Right cardiac atrium (tissue), 5 donors: Measurements from ENCODE around the gene TAX1BP3. TPM values are rescaled to one million over a fixed set of nuclear protein-coding genes. Genes with fewer than 3 reads are reported as not detected.
A peak's percentile ranks its signal among the peaks of the same experiment; 100 is the strongest.

ENCODE experiments used
- ATAC-seq, 2 donors: fragments of 200-7000 bp; cut with Tn5 transposase; one replicate each; pipeline versions ENCODE4 v1.8.0 to v1.9.1; 2020; ENCODE audit warnings: moderate library complexity in 2 of 2, mild to moderate bottlenecking in 1 of 2
- DNase-seq, 3 donors: peaks; one replicate each; pipeline ENCODE4 v3.0.0-alpha.2; 2020
- H3K27ac ChIP-seq: one replicate; pipeline ENCODE4 v1.5.1; 2013; ENCODE audit warnings: mild to moderate bottlenecking, low read length, control low read depth, moderate library complexity
- H3K27me3 ChIP-seq: one replicate; pipeline ENCODE4 v1.6.1; 2013; ENCODE audit not compliant: control insufficient read depth, insufficient read depth
- H3K4me1 ChIP-seq: one replicate; pipeline ENCODE4 v1.6.1; 2013; ENCODE audit warnings: low read length; ENCODE audit not compliant: control insufficient read depth, insufficient read depth
- H3K4me3 ChIP-seq: one replicate; pipeline ENCODE4 v1.5.1; 2013; ENCODE audit warnings: low read length, control low read depth
- H3K9me3 ChIP-seq: one replicate; pipeline ENCODE4 v1.6.1; 2013; ENCODE audit warnings: low read length; ENCODE audit not compliant: control insufficient read depth
- WGBS: extraction: QIAGEN DNeasy Blood & Tissue Kit; methylation state at CpG from one replicate; pipeline ENCODE4 v1.1.7; 2013; 5-methylcytosine and 5-hydroxymethylcytosine counted together
- intact Hi-C, 4 donors: fragments of 100-400 bp; cut with DNase I; formaldehyde crosslinking; loops; one replicate each; pipeline versions ENCODE4 v1.11.0 to v1.14.0; 2022 to 2023
- polyA plus RNA-seq: library from polyadenylated mRNA; stranded (reverse); fragments of 200-250 nt; gene quantifications from one replicate; pipeline ENCODE4 v1.2.3, GENCODE V29; 2013
- total RNA-seq, 4 donors: library from RNA; stranded (reverse); fragmentation: NEBNext Ultra II Directional; extraction: Animal tissue kit (Norgen Biotek cat#: 25700); gene quantifications; one replicate each; pipeline ENCODE4 v1.2.1, GENCODE V29; 2021
- donor health status: healthy with polysubstance abuse.
- donor health status: DM: no; HTN: yes; CAD: no.
- donor health status: DM: no; HTN: no; CAD: no.
- donor health status: DM: no; HTN: yes; CAD: no; lungs with severe emphysema.
- donor health status: DM: yes; HTN: yes; CAD: no.

Gene TAX1BP3
- total and polyA plus RNA-seq, 5 donors = 156 to 248 (median 184) TPM

GRCh38 chr17:3657874-3658783, 10.2 kb downstream of the TAX1BP3 start:
- H3K4me1 ChIP-seq = peaks cover 4% of the 10 kb centered on the region
- ATAC-seq (peak in 1 of 2 donors; percentile 1), DNase-seq (peak in 2 of 3 donors; percentile 47 to 61)
- H3K27me3 ChIP-seq = no peaks in the 10 kb centered on the region
- no peak overlapping the region for H3K4me3 ChIP-seq
- WGBS = 85% methylated on average over 42 of the region's 42 CpGs
- intact Hi-C loops = no loop called here
- H3K27ac ChIP-seq = peak overlapping the region; percentile 9
- no peaks in the 10 kb centered on the region for H3K9me3 ChIP-seq

GRCh38 chr17:3657588-3657869, 10.8 kb downstream of the TAX1BP3 start:
- intact Hi-C loops = no loop called here
- H3K27ac ChIP-seq = no peak overlapping the region
- peaks cover 4% of the 10 kb centered on the region for H3K4me1 ChIP-seq
- ATAC-seq (no peak), DNase-seq (no peak)
- H3K9me3 ChIP-seq = no peaks in the 10 kb centered on the region
- H3K4me3 ChIP-seq = no peak overlapping the region
- WGBS = 85% methylated on average over 7 of the region's 7 CpGs
- no peaks in the 10 kb centered on the region for H3K27me3 ChIP-seq

- no peak overlapping the region for H3K4me3 ChIP-seq
- H3K27ac ChIP-seq = no peak overlapping the region
- no peak for ATAC-seq
- DNase-seq = peak in 1 of 3 donors; percentile 60
- intact Hi-C loops = no loop called here
- no peaks in the 10 kb centered on the region for H3K27me3 ChIP-seq
- 84% methylated on average over 16 of the region's 16 CpGs for WGBS
- H3K9me3 ChIP-seq = no peaks in the 10 kb centered on the region
- peaks cover 4% of the 10 kb centered on the region for H3K4me1 ChIP-seq
Measured at GRCh38 chr17:3656755-3657587, 11.4 kb downstream of the TAX1BP3 start.

GRCh38 chr17:3656353-3656752, 12.0 kb downstream of the TAX1BP3 start:
- WGBS = 90% methylated on average over 16 of the region's 16 CpGs
- Histone ChIP-seq H3K27ac (no peak overlapping the region), H3K27me3 (no peaks in the 10 kb centered on the region), H3K9me3 (no peaks in the 10 kb centered on the region), H3K4me1 (peaks cover 4% of the 10 kb centered on the region), H3K4me3 (no peak overlapping the region)
- ATAC-seq (no peak), DNase-seq (peak in 1 of 3 donors; percentile 35)
- intact Hi-C loops = no loop called here

GRCh38 chr17:3655766-3656165, 12.6 kb downstream of the TAX1BP3 start:
- intact Hi-C loops = no loop called here
- 86% methylated on average over 11 of the region's 11 CpGs for WGBS

GRCh38 chr17:3647769-3648555, 20.4 kb downstream of the TAX1BP3 start:
- H3K4me3 ChIP-seq = no peak overlapping the region
- 66% methylated on average over 20 of the region's 20 CpGs for WGBS
- no peaks in the 10 kb centered on the region for H3K4me1 ChIP-seq
- H3K27me3 ChIP-seq = no peaks in the 10 kb centered on the region
- no peak overlapping the region for H3K27ac ChIP-seq
- peak; percentile 64 to 67 for ATAC-seq
- intact Hi-C loops = loop anchor here in 1 of 4 donors (10.0 kb wide), 1 partner anchor 603 kb away; no protein-coding TSS in a partner anchor
- peak; percentile 45 to 82 (median 75) for DNase-seq
- H3K9me3 ChIP-seq = no peaks in the 10 kb centered on the region

More at GRCh38 chr17:3655766-3656165, 12.6 kb downstream of the TAX1BP3 start:
- Histone ChIP-seq H3K9me3 (no peaks in the 10 kb centered on the region), H3K4me1 (peaks cover 4% of the 10 kb centered on the region), H3K27me3 (no peaks in the 10 kb centered on the region), H3K4me3 (no peak overlapping the region), H3K27ac (no peak overlapping the region)
- peak in 1 of 3 donors; percentile 46 for DNase-seq
- ATAC-seq = no peak

GRCh38 chr17:3647251-3647650, 21.1 kb downstream of the TAX1BP3 start:
- 79% methylated on average over 12 of the region's 12 CpGs for WGBS
- intact Hi-C loops = loop anchor here in 1 of 4 donors (10.0 kb wide), 1 partner anchor 602 kb away; no protein-coding TSS in a partner anchor
- no peaks in the 10 kb centered on the region for H3K4me1 ChIP-seq
- H3K27ac ChIP-seq = no peak overlapping the region
- ATAC-seq (peak in 1 of 2 donors; percentile 4), DNase-seq (peak in 1 of 3 donors; percentile 18)
- H3K4me3 ChIP-seq = no peak overlapping the region
- H3K27me3 ChIP-seq = no peaks in the 10 kb centered on the region
- no peaks in the 10 kb centered on the region for H3K9me3 ChIP-seq

- 55% methylated on average over 5 of the region's 5 CpGs for WGBS
- Histone ChIP-seq H3K9me3 (no peaks in the 10 kb centered on the region), H3K27ac (no peak overlapping the region), H3K4me1 (peaks cover 5% of the 10 kb centered on the region), H3K4me3 (no peak overlapping the region), H3K27me3 (no peaks in the 10 kb centered on the region)
- DNase-seq = no peak
- ATAC-seq = no peak
- intact Hi-C loops = loop anchor here in 1 of 4 donors (10.0 kb wide), 1 partner anchor 601 kb away; no protein-coding TSS in a partner anchor
Measured at GRCh38 chr17:3645310-3645709, 23.1 kb downstream of the TAX1BP3 start.

GRCh38 chr17:3643889-3644349, 24.5 kb downstream of the TAX1BP3 start:
- Histone ChIP-seq H3K4me1 (peaks cover 7% of the 10 kb centered on the region), H3K27ac (no peak overlapping the region), H3K27me3 (no peaks in the 10 kb centered on the region), H3K9me3 (no peaks in the 10 kb centered on the region), H3K4me3 (no peak overlapping the region)
- intact Hi-C loops = loop anchor here in 1 of 4 donors (10.0 kb wide), 1 partner anchor 599 kb away; no protein-coding TSS in a partner anchor
- WGBS = 89% methylated on average over 4 of the region's 4 CpGs
- ATAC-seq (no peak), DNase-seq (no peak)

- WGBS = 70% methylated on average over 19 of the region's 19 CpGs
- no peak overlapping the region for H3K4me3 ChIP-seq
- H3K9me3 ChIP-seq = no peaks in the 10 kb centered on the region
- intact Hi-C loops = loop anchor here in 1 of 4 donors (10.0 kb wide), 1 partner anchor 597 kb away; no protein-coding TSS in a partner anchor
- DNase-seq = no peak
- ATAC-seq = peak; percentile 22 to 71
- H3K27ac ChIP-seq = peak overlapping the region; percentile 28
- H3K27me3 ChIP-seq = no peaks in the 10 kb centered on the region
- peaks cover 7% of the 10 kb centered on the region for H3K4me1 ChIP-seq
Measured at GRCh38 chr17:3641717-3642486, 26.5 kb downstream of the TAX1BP3 start.
